ENCODE data around the gene CTSD. TPM values are rescaled to one million over a fixed set of nuclear protein-coding genes. Genes with fewer than 3 reads are reported as not detected.

Gene CTSD
- total RNA-seq, 1 experiment from 2014 or later: 158 TPM

GRCh38 chr11:1749395-1750351 is 14.1 kb downstream of the CTSD start:
- Histone ChIP-seq H4K20me1 (ENCODE audit: control insufficient read depth, insufficient read depth, insufficient read length) (peaks cover 11% of the 10 kb centered on the region), H3K27ac (ENCODE audit: insufficient read length, low read depth, low read length) (no peak overlapping the region), H2BK15ac (ENCODE audit: low read depth, low read length) (no peak overlapping the region), H2BK120ac (ENCODE audit: low read depth, low read length, poor library complexity, severe bottlenecking) (no peak overlapping the region), H3K79me1 (ENCODE audit: insufficient read depth, low read depth, low read length, poor library complexity, severe bottlenecking) (no peaks in the 10 kb centered on the region), H4K91ac (ENCODE audit: insufficient read length, low read depth, low read length) (no peak overlapping the region), H3K9ac (ENCODE audit: extremely low read depth, insufficient read length, low read length) (no peak overlapping the region), H3K9me3 (ENCODE audit: control insufficient read depth, low read depth, low read length) (no peaks in the 10 kb centered on the region), H3K4me1 (ENCODE audit: insufficient read depth, low read length) (no peaks in the 10 kb centered on the region; the same call in 1 of the 2 replicates), H2AK5ac (ENCODE audit: insufficient read length, low read length) (no peak overlapping the region), H4K5ac (ENCODE audit: insufficient read length, low read depth, low read length) (no peak overlapping the region), H2BK12ac (ENCODE audit: insufficient read length, low read depth, low read length) (no peak overlapping the region), H3K23ac (ENCODE audit: insufficient read length, low read depth, low read length) (no peak overlapping the region), H3K4me2 (ENCODE audit: insufficient read depth, insufficient read length, low read length) (no peak overlapping the region), H3K23me2 (ENCODE audit: insufficient read length, low read depth, low read length, poor library complexity, severe bottlenecking) (peaks cover 5% of the 10 kb centered on the region), H3K18ac (ENCODE audit: insufficient read length, low read depth, low read length) (no peak overlapping the region), H3K27me3 (ENCODE audit: insufficient read depth, low read length) (peaks cover 16% of the 10 kb centered on the region; the same call in 1 of the 2 replicates), H3K4ac (ENCODE audit: low read depth, low read length) (no peak overlapping the region), H3K56ac (ENCODE audit: insufficient read length, low read depth, low read length) (no peak overlapping the region), H2BK20ac (ENCODE audit: low read depth, low read length, poor library complexity, severe bottlenecking) (no peak overlapping the region), H3K79me2 (ENCODE audit: insufficient read depth, low read length) (no peaks in the 10 kb centered on the region), H3K14ac (ENCODE audit: insufficient read depth, low read length) (no peak overlapping the region), H2BK5ac (ENCODE audit: insufficient read length, low read length) (no peak overlapping the region), H2AFZ (ENCODE audit: low read length) (no peak overlapping the region), H4K8ac (replicated peaks; ENCODE audit: insufficient read length, low read depth, low read length) (no peak overlapping the region), H3T11ph (ENCODE audit: low read length) (no peak overlapping the region)
- WGBS (ENCODE audit: extremely low coverage, insufficient read length, low lambda C conversion rate): no CpG with 5 or more reads among the region's 25 CpGs
- Mint-ChIP-seq H3K4me3 (peak overlapping the region; percentile 54 to 64), H3K4me1 (peaks cover 12 to 13% of the 10 kb centered on the region in 2 experiments), H3K36me3 (ENCODE audit: insufficient read depth in 1 of 3, low read depth in 3 of 3) (peaks cover 0 to 11% (median 2%) of the 10 kb centered on the region in 3 experiments; a peak in 5 of 7 replicates), H3K27me3 (ENCODE audit: low read depth) (peaks cover 51% of the 10 kb centered on the region), H3K9me3 (peaks cover 4 to 9% of the 10 kb centered on the region in 2 experiments; a peak in 4 of 5 replicates), H3K27ac (peak overlapping the region in 1 of 3 experiments; percentile 71; a peak in 1 of 7 replicates)
- TF ChIP-seq CTCF (conservative IDR thresholded peaks at IDR 0.05): no peak
- DNase-seq: no peak
